Measurements from ENCODE around the gene PTPRC.

The PTPRC gene

DNA sequence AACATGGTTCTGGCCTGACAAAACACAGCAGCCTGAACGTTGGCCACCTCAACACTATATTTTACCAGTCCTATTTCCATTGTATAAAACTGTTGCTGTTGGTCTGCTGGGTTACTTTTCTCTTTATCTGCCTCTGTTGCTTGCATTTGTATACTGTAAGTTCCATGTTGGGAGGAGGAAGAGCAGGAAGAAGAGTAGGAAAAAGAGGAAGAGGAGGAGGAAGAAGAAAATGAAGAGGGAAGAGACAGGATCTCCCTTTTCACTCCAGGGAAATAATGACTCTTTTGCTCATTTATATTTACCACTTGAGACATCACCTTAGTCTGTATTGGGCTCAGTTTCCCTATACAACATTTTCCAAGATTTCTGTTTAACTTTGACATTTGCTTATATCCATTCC, 134.2 kb downstream of the PTPRC start:
- Histone ChIP-seq H3K9ac (ENCODE audit: low read length) (no peak overlapping the region), H3K9me3 (ENCODE audit: control insufficient read depth, low read length) (no peaks in the 10 kb centered on the region), H3K27me3 (replicated peaks; ENCODE audit: control insufficient read depth, insufficient read depth, low read length) (no peaks in the 10 kb centered on the region), H3K4me3 (ENCODE audit: low read length) (no peak overlapping the region), H3K36me3 (ENCODE audit: control insufficient read depth, insufficient read depth, low read length, severe bottlenecking) (no peaks in the 10 kb centered on the region), H3K4me1 (ENCODE audit: control insufficient read depth, insufficient read depth, low read length) (peaks cover 13% of the 10 kb centered on the region)
- DNase-seq (ENCODE audit: low read depth): no peak

GRCh38 chr1:198773523-198773922, 134.7 kb downstream of the PTPRC start:
- H3K9ac ChIP-seq (ENCODE audit: low read length): no peak overlapping the region
- H3K27me3 ChIP-seq (replicated peaks; ENCODE audit: control insufficient read depth, insufficient read depth, low read length): no peaks in the 10 kb centered on the region
- H3K9me3 ChIP-seq (ENCODE audit: control insufficient read depth, low read length): no peaks in the 10 kb centered on the region
- no peak overlapping the region for H3K4me3 ChIP-seq (ENCODE audit: low read length)
- H3K36me3 ChIP-seq (ENCODE audit: control insufficient read depth, insufficient read depth, low read length, severe bottlenecking): no peaks in the 10 kb centered on the region
- no peak for DNase-seq (ENCODE audit: low read depth)
- H3K4me1 ChIP-seq (ENCODE audit: control insufficient read depth, insufficient read depth, low read length): peaks cover 13% of the 10 kb centered on the region

DNA sequence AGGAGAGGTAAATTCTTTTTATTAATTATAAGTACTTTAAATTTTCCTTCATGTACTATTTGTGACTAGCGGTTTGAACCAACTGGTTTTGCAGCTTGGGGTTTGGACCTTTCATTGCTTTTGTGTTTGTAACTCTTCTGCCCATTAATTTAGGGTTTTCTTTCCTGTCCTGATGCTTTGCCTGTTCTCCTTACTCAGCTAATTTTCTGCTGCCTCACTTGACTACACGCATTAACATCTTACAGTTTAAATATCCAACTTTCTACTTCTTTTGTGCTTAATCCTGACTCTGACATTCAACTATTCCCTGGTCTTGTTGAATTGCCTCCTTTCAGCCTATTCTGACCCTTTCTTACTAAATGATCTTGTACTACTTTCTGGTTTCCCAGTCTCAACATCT, 135.6 kb downstream of the PTPRC start:
- H3K36me3 ChIP-seq (ENCODE audit: control insufficient read depth, insufficient read depth, low read length, severe bottlenecking): no peaks in the 10 kb centered on the region
- peaks cover 13% of the 10 kb centered on the region for H3K4me1 ChIP-seq (ENCODE audit: control insufficient read depth, insufficient read depth, low read length)
- no peak for DNase-seq (ENCODE audit: low read depth)
- H3K9me3 ChIP-seq (ENCODE audit: control insufficient read depth, low read length): no peaks in the 10 kb centered on the region
- H3K27me3 ChIP-seq (replicated peaks; ENCODE audit: control insufficient read depth, insufficient read depth, low read length): no peaks in the 10 kb centered on the region
- no peak overlapping the region for H3K9ac ChIP-seq (ENCODE audit: low read length)
- H3K4me3 ChIP-seq (ENCODE audit: low read length): no peak overlapping the region

DNA sequence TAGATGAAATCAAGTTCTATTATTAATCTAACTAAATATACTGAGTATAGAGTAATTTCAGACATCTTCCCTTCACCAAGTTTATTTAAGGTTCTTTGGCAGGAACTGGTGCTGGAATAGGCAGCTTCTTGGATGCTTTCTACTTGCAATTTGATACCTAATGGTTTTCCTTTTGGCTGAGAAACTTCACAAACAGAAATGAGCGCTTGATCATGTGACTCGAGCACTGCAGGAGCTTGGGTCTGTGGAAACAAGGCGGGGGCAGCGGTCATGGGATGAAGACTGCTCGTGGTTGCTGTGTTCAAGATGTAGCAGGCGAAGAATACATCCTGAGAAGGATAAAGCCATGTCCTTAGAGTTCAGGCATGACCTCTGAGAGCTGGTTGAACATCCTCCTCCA, 136.8 kb downstream of the PTPRC start:
- Histone ChIP-seq H3K4me3 (ENCODE audit: low read length) (no peak overlapping the region), H3K9ac (ENCODE audit: low read length) (no peak overlapping the region), H3K9me3 (ENCODE audit: control insufficient read depth, low read length) (no peaks in the 10 kb centered on the region), H3K27me3 (replicated peaks; ENCODE audit: control insufficient read depth, insufficient read depth, low read length) (no peaks in the 10 kb centered on the region), H3K4me1 (ENCODE audit: control insufficient read depth, insufficient read depth, low read length) (peaks cover 13% of the 10 kb centered on the region), H3K36me3 (ENCODE audit: control insufficient read depth, insufficient read depth, low read length, severe bottlenecking) (no peaks in the 10 kb centered on the region)
- DNase-seq (ENCODE audit: low read depth): no peak

DNA sequence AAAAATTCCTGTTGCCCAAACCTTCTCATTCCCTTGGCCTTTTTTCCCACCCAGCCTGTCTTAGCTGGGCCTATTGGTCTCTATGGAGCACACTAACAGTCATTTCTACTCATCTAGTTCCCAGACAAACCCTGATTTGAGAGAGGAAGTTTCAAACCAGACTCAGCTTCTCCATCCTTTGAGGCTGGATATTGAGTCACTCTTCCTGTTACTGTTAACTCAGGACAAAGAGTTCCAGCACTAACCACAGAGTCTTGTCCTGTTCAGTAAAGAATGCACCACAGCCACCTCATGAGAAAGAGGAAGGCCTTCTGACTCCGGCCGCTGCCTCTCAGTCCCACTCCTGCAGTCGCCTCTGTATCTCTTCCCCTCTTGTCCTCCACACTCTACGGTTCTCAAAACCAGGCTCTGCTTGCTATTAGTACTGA, 137.8 kb downstream of the PTPRC start:
- Histone ChIP-seq H3K36me3 (ENCODE audit: control insufficient read depth, insufficient read depth, low read length, severe bottlenecking) (no peaks in the 10 kb centered on the region), H3K27me3 (replicated peaks; ENCODE audit: control insufficient read depth, insufficient read depth, low read length) (no peaks in the 10 kb centered on the region), H3K4me1 (ENCODE audit: control insufficient read depth, insufficient read depth, low read length) (peaks cover 13% of the 10 kb centered on the region), H3K4me3 (ENCODE audit: low read length) (no peak overlapping the region), H3K9me3 (ENCODE audit: control insufficient read depth, low read length) (no peaks in the 10 kb centered on the region), H3K9ac (ENCODE audit: low read length) (no peak overlapping the region)
- peak; percentile 71 for DNase-seq (ENCODE audit: low read depth)

GRCh38 chr1:198778049-198778448, 139.2 kb downstream of the PTPRC start:
- no peak for DNase-seq (ENCODE audit: low read depth)
- no peaks in the 10 kb centered on the region for H3K27me3 ChIP-seq (replicated peaks; ENCODE audit: control insufficient read depth, insufficient read depth, low read length)
- H3K36me3 ChIP-seq (ENCODE audit: control insufficient read depth, insufficient read depth, low read length, severe bottlenecking): no peaks in the 10 kb centered on the region
- no peak overlapping the region for H3K4me3 ChIP-seq (ENCODE audit: low read length)
- H3K9me3 ChIP-seq (ENCODE audit: control insufficient read depth, low read length): no peaks in the 10 kb centered on the region
- no peak overlapping the region for H3K9ac ChIP-seq (ENCODE audit: low read length)
- H3K4me1 ChIP-seq (ENCODE audit: control insufficient read depth, insufficient read depth, low read length): peaks cover 13% of the 10 kb centered on the region

GRCh38 chr1:198780376-198780775, 141.5 kb downstream of the PTPRC start:
- Histone ChIP-seq H3K9ac (ENCODE audit: low read length) (no peak overlapping the region), H3K27me3 (replicated peaks; ENCODE audit: control insufficient read depth, insufficient read depth, low read length) (no peaks in the 10 kb centered on the region), H3K4me3 (ENCODE audit: low read length) (no peak overlapping the region), H3K4me1 (ENCODE audit: control insufficient read depth, insufficient read depth, low read length) (peaks cover 13% of the 10 kb centered on the region), H3K9me3 (ENCODE audit: control insufficient read depth, low read length) (no peaks in the 10 kb centered on the region), H3K36me3 (ENCODE audit: control insufficient read depth, insufficient read depth, low read length, severe bottlenecking) (no peaks in the 10 kb centered on the region)
- no peak for DNase-seq (ENCODE audit: low read depth)

DNA sequence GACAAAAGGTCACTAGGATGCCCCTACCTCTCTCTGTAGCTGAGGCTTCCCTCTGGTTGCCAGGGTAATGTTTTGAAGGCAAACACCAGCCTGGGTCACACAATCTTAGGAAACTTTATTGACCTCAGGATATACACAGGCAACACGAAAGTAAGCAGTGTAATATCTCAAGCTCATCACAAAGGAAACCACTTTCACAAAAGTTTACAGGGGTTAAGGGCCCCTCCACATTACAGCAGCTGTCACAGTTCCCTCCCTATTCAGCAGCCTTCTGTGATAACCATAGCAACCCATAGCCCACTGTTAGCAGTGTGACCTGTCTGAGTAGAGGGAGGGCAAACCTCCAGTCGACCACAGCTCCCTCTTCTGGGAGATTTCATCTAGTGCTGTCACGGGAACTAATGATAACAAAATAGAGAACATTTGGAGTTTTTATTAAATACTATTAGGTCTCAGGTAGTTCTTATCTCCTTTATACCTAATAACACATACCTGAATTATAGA, 149.8 kb downstream of the PTPRC start:
- H3K4me3 ChIP-seq (ENCODE audit: low read length): no peak overlapping the region
- H3K9ac ChIP-seq (ENCODE audit: low read length): no peak overlapping the region
- no peaks in the 10 kb centered on the region for H3K36me3 ChIP-seq (ENCODE audit: control insufficient read depth, insufficient read depth, low read length, severe bottlenecking)
- DNase-seq (ENCODE audit: low read depth): no peak
- no peaks in the 10 kb centered on the region for H3K9me3 ChIP-seq (ENCODE audit: control insufficient read depth, low read length)
- no peaks in the 10 kb centered on the region for H3K27me3 ChIP-seq (replicated peaks; ENCODE audit: control insufficient read depth, insufficient read depth, low read length)
- no peaks in the 10 kb centered on the region for H3K4me1 ChIP-seq (ENCODE audit: control insufficient read depth, insufficient read depth, low read length)

DNA sequence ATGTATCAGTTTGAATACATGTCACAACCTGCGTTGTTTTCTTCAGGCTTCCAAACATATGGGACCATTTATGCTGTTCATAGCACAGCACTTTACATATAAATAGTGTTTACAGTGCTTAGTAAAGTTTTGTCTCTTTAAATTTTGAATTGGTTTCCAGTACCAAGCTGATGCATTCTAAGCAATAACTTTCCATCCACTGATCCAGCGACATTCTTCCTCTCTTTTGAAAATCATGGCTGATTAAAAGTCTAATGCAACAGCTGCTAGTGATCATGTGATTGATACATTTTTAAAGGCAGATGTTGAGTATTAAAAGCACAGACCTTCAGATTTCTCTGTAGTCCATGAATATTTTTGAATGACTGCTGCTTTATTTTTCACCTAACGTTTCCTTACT, 154.9 kb downstream of the PTPRC start:
- Histone ChIP-seq H3K27me3 (replicated peaks; ENCODE audit: control insufficient read depth, insufficient read depth, low read length) (no peaks in the 10 kb centered on the region), H3K9ac (ENCODE audit: low read length) (no peak overlapping the region), H3K4me1 (ENCODE audit: control insufficient read depth, insufficient read depth, low read length) (no peaks in the 10 kb centered on the region), H3K9me3 (ENCODE audit: control insufficient read depth, low read length) (peaks cover 12% of the 10 kb centered on the region), H3K36me3 (ENCODE audit: control insufficient read depth, insufficient read depth, low read length, severe bottlenecking) (no peaks in the 10 kb centered on the region), H3K4me3 (ENCODE audit: low read length) (no peak overlapping the region)
- no peak for DNase-seq (ENCODE audit: low read depth)

- Histone ChIP-seq H3K36me3 (ENCODE audit: control insufficient read depth, insufficient read depth, low read length, severe bottlenecking) (no peaks in the 10 kb centered on the region), H3K9ac (ENCODE audit: low read length) (no peak overlapping the region), H3K4me1 (ENCODE audit: control insufficient read depth, insufficient read depth, low read length) (no peaks in the 10 kb centered on the region), H3K4me3 (ENCODE audit: low read length) (no peak overlapping the region), H3K27me3 (replicated peaks; ENCODE audit: control insufficient read depth, insufficient read depth, low read length) (no peaks in the 10 kb centered on the region), H3K9me3 (ENCODE audit: control insufficient read depth, low read length) (peaks cover 12% of the 10 kb centered on the region)
- DNase-seq (ENCODE audit: low read depth): peak; percentile 51
Measured at GRCh38 chr1:198794498-198794897, 155.7 kb downstream of the PTPRC start.

GRCh38 chr1:198797656-198798055, 158.8 kb downstream of the PTPRC start:
- no peak for DNase-seq (ENCODE audit: low read depth)
- peaks cover 12% of the 10 kb centered on the region for H3K9me3 ChIP-seq (ENCODE audit: control insufficient read depth, low read length)
- H3K36me3 ChIP-seq (ENCODE audit: control insufficient read depth, insufficient read depth, low read length, severe bottlenecking): no peaks in the 10 kb centered on the region
- no peak overlapping the region for H3K9ac ChIP-seq (ENCODE audit: low read length)
- no peak overlapping the region for H3K4me3 ChIP-seq (ENCODE audit: low read length)
- no peaks in the 10 kb centered on the region for H3K4me1 ChIP-seq (ENCODE audit: control insufficient read depth, insufficient read depth, low read length)
- H3K27me3 ChIP-seq (replicated peaks; ENCODE audit: control insufficient read depth, insufficient read depth, low read length): no peaks in the 10 kb centered on the region

DNA sequence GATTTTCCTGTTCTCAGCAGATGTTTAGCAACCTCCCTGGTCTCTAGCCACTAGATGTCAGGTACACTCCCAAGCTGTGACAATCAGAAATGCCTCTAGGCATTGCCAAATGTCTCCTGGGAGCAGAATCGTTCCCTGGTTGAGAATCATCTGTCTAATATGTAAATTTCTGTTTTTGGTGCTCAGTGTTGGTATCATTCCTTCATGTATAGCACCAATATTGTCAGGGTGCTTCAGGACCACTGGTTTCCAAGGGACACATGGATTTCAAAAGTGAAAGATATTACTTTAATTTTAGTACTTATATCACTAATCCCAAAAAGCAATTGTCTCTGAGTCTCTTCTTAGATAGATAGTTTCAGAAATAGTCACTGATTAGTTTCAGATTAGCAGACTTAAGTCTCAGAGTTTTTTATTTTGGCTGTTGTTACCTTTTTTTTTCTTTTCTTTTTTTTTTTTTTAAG, 160.1 kb downstream of the PTPRC start:
- Histone ChIP-seq H3K36me3 (ENCODE audit: control insufficient read depth, insufficient read depth, low read length, severe bottlenecking) (no peaks in the 10 kb centered on the region), H3K9ac (ENCODE audit: low read length) (no peak overlapping the region), H3K27me3 (replicated peaks; ENCODE audit: control insufficient read depth, insufficient read depth, low read length) (no peaks in the 10 kb centered on the region), H3K4me1 (ENCODE audit: control insufficient read depth, insufficient read depth, low read length) (no peaks in the 10 kb centered on the region), H3K4me3 (ENCODE audit: low read length) (no peak overlapping the region), H3K9me3 (ENCODE audit: control insufficient read depth, low read length) (peaks cover 12% of the 10 kb centered on the region)
- no peak for DNase-seq (ENCODE audit: low read depth)

All from adipocyte (in vitro differentiated cells).